GM23248 (cell line): Measurements from ENCODE around the gene TAC3. TPM values are rescaled to one million over a fixed set of nuclear protein-coding genes. Genes with fewer than 3 reads are reported as not detected.
"Not testable (repeated sequence)": the region's sequence is repeated elsewhere in the genome, so short reads cannot be mapped to it uniquely, and the experiment has no call there.

ENCODE experiments used
- DNase-seq: peaks from one replicate; pipeline ENCODE4 v3.0.0-alpha.2; 2015
- H2AFZ ChIP-seq: fragments of 200-600 bp; sonication (generic); 2 replicates; pipeline ENCODE4 v1.6.1; 2016; ENCODE audit warnings: antibody characterized with exemption
- H3F3A ChIP-seq: fragments of 200-600 bp; sonication (generic); 2 replicates; pipeline ENCODE4 v1.6.1; 2016; ENCODE audit warnings: mild to moderate bottlenecking, antibody characterized with exemption, mixed run types; ENCODE audit not compliant: insufficient read depth
- H3K27ac ChIP-seq: fragments of 200-600 bp; sonication (generic); 2 replicates; pipeline ENCODE4 v1.5.1; 2016; ENCODE audit warnings: mild to moderate bottlenecking
- H3K27me3 ChIP-seq: fragments of 200-600 bp; sonication (generic); replicated peaks from 2 replicates; pipeline ENCODE4 v1.6.1; 2016; ENCODE audit warnings: mild to moderate bottlenecking; ENCODE audit not compliant: insufficient read depth
- H3K36me3 ChIP-seq: fragments of 200-600 bp; sonication (generic); 2 replicates; pipeline ENCODE4 v1.6.1; 2016; ENCODE audit warnings: low read depth, mild to moderate bottlenecking
- H3K4me1 ChIP-seq: fragments of 200-600 bp; sonication (generic); 2 replicates; pipeline ENCODE4 v1.6.1; 2016; ENCODE audit warnings: mild to moderate bottlenecking; ENCODE audit not compliant: insufficient read depth
- H3K4me2 ChIP-seq: fragments of 200-600 bp; sonication (generic); one replicate; pipeline ENCODE4 v1.6.1; 2016; ENCODE audit warnings: mild to moderate bottlenecking; ENCODE audit not compliant: unreplicated experiment
- H3K4me3 ChIP-seq: fragments of 200-600 bp; sonication (generic); 2 replicates; pipeline ENCODE4 v1.5.1; 2016; ENCODE audit warnings: mild to moderate bottlenecking
- H3K79me2 ChIP-seq: fragments of 200-600 bp; sonication (generic); 2 replicates; pipeline ENCODE4 v1.6.1; 2016; ENCODE audit warnings: mild to moderate bottlenecking; ENCODE audit not compliant: insufficient read depth
- H3K9ac ChIP-seq: fragments of 200-600 bp; sonication (generic); 2 replicates; pipeline ENCODE4 v1.6.1; 2016; ENCODE audit warnings: mild to moderate bottlenecking
- H3K9me2 ChIP-seq: fragments of 200-600 bp; sonication (generic); 2 replicates; pipeline ENCODE4 v1.6.1; 2016; ENCODE audit warnings: mixed run types, mild to moderate bottlenecking, moderate library complexity; ENCODE audit not compliant: insufficient read depth
- H3K9me3 ChIP-seq: fragments of 200-600 bp; sonication (generic); one replicate; pipeline ENCODE4 v1.6.1; 2017; ENCODE audit warnings: low read depth
- H4K20me1 ChIP-seq: fragments of 200-600 bp; sonication (generic); 2 replicates; pipeline ENCODE4 v1.6.0; 2016; ENCODE audit not compliant: insufficient read depth
- EZH2 ChIP-seq: fragments of 200-600 bp; sonication (generic); IDR thresholded peaks from 2 replicates; pipeline ENCODE4 v1.6.1; 2018; ENCODE audit warnings: antibody characterized with exemption, mild to moderate bottlenecking; ENCODE audit not compliant: insufficient read depth, poor library complexity, severe bottlenecking
- EZH2phosphoT487 ChIP-seq: fragments of 200-600 bp; sonication (generic); IDR thresholded peaks from 2 replicates; pipeline ENCODE4 v1.6.1; 2018; ENCODE audit warnings: antibody characterized with exemption, moderate library complexity, mild to moderate bottlenecking, low read depth; ENCODE audit not compliant: insufficient read depth
- WGBS, 2 experiments: methylation state at CpG; one replicate each; pipeline ENCODE4 v1.1.6; 2015 to 2017; ENCODE audit warnings: low lambda C conversion rate in 2 of 2, low coverage in 1 of 2; ENCODE audit errors: missing lambda C conversion rate in 2 of 2; 5-methylcytosine and 5-hydroxymethylcytosine counted together
- in situ Hi-C: fragments of 300-500 bp; cut with MboI; formaldehyde crosslinking; loops from 2 replicates; pipeline ENCODE4 v1.15.0; 2020
- polyA plus RNA-seq: library from polyadenylated mRNA; unstranded; fragments of >200 nt; fragmentation: Nextera tagmentation; extraction: Ambion mirVana; gene quantifications from 2 replicates; pipeline ENCODE4 v1.2.1, GENCODE V29; 2016
- total RNA-seq: library from RNA; depleted of rRNA; stranded (reverse); fragments of >200 nt; shearing (Covaris generic); gene quantifications from 2 replicates; pipeline ENCODE4 v1.2.3, GENCODE V29; 2014

The TAC3 gene
- total and polyA plus RNA-seq, 2 experiments from 2014 or later: not detected

DNA sequence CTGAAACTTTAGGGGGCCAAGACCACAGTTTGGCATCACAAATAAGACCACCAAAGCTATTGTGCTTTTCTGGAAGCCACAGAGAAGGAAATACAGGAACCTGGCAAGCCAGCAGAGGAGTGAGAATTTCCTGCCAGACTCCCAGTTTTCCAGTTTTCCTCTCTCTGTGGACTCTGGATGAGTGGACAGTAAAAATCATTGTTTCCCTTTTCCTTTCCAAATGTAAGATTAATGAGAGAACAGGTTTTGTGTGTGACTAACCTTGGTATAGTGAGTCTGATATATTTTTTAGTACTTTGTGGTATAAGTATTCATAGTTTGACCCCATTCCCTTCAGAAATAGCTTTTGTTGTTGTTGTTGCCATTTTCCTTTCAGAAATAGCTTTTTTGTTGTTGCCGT is 2.6 kb upstream of the TAC3 start:
- Histone ChIP-seq H3F3A (no peaks in the 10 kb centered on the region), H3K4me2 (no peak overlapping the region), H3K4me1 (no peaks in the 10 kb centered on the region), H2AFZ (no peak overlapping the region), H3K9ac (no peak overlapping the region), H3K27ac (no peak overlapping the region), H4K20me1 (no peaks in the 10 kb centered on the region), H3K9me2 (no peaks in the 10 kb centered on the region), H3K79me2 (no peaks in the 10 kb centered on the region), H3K27me3 (peaks cover 24% of the 10 kb centered on the region), H3K9me3 (no peaks in the 10 kb centered on the region), H3K4me3 (no peak overlapping the region), H3K36me3 (no peaks in the 10 kb centered on the region)
- DNase-seq: no peak
- WGBS, 2 experiments: 83 to 96% methylated on average over 1 of the region's 1 CpG
- TF ChIP-seq EZH2: no peak
- TF ChIP-seq EZH2phosphoT487: no peak
- in situ Hi-C loops: no loop called here

DNA sequence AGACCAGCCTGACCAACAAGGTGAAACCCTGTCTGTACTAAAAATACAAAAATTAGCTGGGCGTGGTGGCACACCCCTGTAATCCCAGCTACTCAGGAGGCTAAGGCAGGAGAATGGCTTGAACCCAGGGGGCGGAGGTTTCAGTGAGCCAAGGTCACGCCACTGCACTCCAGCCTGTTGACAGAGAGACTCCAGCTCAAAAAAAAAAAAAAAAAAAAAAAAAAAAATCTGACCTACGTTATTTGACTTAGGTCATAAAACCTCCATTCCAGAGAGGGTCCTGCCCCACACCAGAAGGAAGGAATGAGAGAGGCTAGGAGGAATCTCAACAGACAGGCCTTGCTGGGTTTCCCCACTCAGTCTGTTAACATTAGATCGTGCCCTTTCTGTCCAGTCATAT is 2.0 kb upstream of the TAC3 start:
- H3K36me3 ChIP-seq, H3K9me2 ChIP-seq, in situ Hi-C loops, H3F3A ChIP-seq, H3K4me3 ChIP-seq, H3K79me2 ChIP-seq, H3K4me2 ChIP-seq, H4K20me1 ChIP-seq, H3K4me1 ChIP-seq, H3K9me3 ChIP-seq, DNase-seq, H2AFZ ChIP-seq, H3K9ac ChIP-seq, H3K27ac ChIP-seq: not testable (repeated sequence)
- 43 to 56% methylated on average over 4 to 5 of the region's 5 CpGs for WGBS, 2 experiments
- peaks cover 29% of the 10 kb centered on the region for H3K27me3 ChIP-seq

DNA sequence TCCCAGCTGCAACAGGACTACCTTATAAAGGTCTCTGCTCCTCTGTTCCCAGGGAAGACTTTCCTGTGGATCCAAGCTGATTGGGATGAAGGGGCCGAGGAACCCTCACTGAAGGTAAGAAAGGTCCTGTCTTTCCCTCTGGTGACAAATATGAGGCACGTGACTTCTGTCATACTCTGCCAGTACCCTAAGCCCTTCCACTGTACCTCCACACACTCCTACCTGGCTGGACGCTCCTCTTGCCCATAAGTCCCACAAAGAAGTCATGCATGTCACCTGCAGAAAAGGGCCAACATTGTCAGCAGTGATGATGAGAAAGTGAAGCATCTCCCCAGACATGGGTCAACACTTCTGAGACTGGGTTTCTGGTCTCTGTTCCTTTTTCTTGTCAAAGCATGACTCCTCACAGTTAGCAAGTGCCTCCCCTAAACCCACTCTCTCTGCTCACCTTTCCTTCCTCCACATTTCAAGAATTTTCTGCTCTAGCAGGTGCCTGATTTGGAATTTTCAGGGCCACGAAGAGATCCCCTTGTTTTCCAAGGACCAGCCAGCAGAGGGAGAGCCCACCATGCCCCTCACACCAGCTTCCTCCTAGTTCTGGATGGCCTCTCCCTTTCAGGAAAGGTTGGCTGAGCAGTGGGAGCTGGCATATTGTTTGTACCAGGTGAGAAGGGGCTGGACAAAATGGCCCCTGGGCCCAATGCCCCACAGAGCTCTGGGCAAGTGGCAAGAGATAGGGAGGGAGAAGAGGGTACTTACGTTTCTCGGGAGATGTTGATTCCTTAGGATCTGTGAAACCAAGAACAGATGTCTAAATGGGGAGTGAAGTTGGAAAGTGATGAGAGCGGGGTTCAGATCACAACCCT is 3.5 kb downstream of the TAC3 start:
- Histone ChIP-seq H3K4me1 (no peaks in the 10 kb centered on the region), H3K36me3 (no peaks in the 10 kb centered on the region), H3F3A (no peaks in the 10 kb centered on the region; the same call in 1 of the 2 replicates), H3K4me2 (no peak overlapping the region), H4K20me1 (no peaks in the 10 kb centered on the region), H3K27ac (no peak overlapping the region), H3K9me2 (no peaks in the 10 kb centered on the region), H2AFZ (no peak overlapping the region), H3K9ac (no peak overlapping the region), H3K79me2 (no peaks in the 10 kb centered on the region), H3K9me3 (no peaks in the 10 kb centered on the region), H3K4me3 (no peak overlapping the region), H3K27me3 (peaks cover 36% of the 10 kb centered on the region)
- no peak for DNase-seq
- WGBS, 2 experiments: 44 to 48% methylated on average over 7 of the region's 7 CpGs
- in situ Hi-C loops: no loop called here
- no peak for TF ChIP-seq EZH2
- TF ChIP-seq EZH2phosphoT487: no peak

DNA sequence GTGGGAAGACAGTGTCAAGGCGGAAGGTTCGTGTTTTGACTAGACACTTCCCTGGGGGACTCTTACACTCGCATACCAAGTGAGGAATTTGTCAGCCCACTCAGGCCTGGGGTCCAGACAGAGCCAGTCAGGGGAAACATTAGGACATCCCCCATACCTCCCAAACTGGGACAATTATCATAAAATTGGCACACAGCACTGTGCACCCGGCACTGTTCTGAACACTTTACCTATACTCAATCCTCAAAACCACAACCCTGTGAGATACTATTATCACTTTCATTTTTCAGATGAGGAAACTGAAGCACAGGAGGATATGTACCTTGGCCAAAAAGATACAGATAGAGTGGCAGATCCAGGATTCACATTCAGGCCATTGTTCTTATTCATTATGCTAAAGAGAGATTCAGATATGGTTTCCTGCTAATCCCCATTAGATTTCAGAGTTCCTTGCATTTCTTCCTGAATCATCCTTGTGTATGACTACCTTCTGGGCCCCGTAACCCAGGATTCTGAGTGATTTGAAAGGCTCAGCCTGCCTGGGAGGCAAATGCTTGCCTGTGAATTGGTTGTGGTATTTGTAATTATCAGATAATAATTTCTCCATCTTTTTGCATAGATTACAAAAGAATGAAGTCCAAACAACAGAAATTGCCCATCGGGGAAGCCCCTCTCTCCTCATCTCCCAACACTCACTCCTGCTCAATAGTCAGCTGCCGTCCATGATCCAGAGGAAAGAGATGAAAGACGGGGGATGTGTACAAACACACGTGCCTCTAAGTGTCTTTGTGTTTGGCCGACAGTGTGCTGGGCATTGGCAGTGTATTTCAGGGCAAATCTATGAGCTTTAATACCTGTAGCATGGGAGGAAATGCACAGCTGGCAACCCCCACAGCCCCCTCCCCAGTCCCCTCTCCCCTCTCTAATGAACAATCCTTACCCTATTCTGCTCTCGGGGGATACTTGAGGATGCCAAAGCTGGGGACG is 4.6 kb downstream of the TAC3 start:
- H3K4me3 ChIP-seq: no peak overlapping the region
- no peaks in the 10 kb centered on the region for H3K9me2 ChIP-seq
- peaks cover 36% of the 10 kb centered on the region for H3K27me3 ChIP-seq
- no peaks in the 10 kb centered on the region for H3K79me2 ChIP-seq
- no peak overlapping the region for H3K9ac ChIP-seq
- no peaks in the 10 kb centered on the region for H4K20me1 ChIP-seq
- no peaks in the 10 kb centered on the region for H3K36me3 ChIP-seq
- WGBS, 2 experiments: 49% methylated on average over 12 of the region's 12 CpGs
- no peak overlapping the region for H3K4me2 ChIP-seq
- no peak overlapping the region for H2AFZ ChIP-seq
- in situ Hi-C loops: no loop called here
- H3K4me1 ChIP-seq: no peaks in the 10 kb centered on the region
- H3K9me3 ChIP-seq: no peaks in the 10 kb centered on the region
- TF ChIP-seq EZH2 (no peak), EZH2phosphoT487 (no peak)
- H3F3A ChIP-seq: no peaks in the 10 kb centered on the region; the same call in 1 of the 2 replicates
- no peak overlapping the region for H3K27ac ChIP-seq
- DNase-seq: peak; percentile 35
